GM19023 (cell line): ENCODE measurements around the gene CUX1.
"Not testable (repeated sequence)": the region's sequence is repeated elsewhere in the genome, so short reads cannot be mapped to it uniquely, and the experiment has no call there.

Source experiments
- ATAC-seq: cut with Tn5 transposase; IDR thresholded peaks from one replicate; pipeline ENCODE4 v1.9.1; 2021; ENCODE audit warnings: mild to moderate bottlenecking, moderate library complexity; ENCODE audit not compliant: unreplicated experiment

The CUX1 gene

GRCh38 chr7:101817471-101818286 is at the start of gene CUX1:
CUX1 (plus strand) TSS chr7:101817626; CDS start chr7:101817640, 14 bp downstream.
- no peak for ATAC-seq

- no peak for ATAC-seq
Measured at GRCh38 chr7:101768280-101768679, 49.1 kb upstream of the CUX1 start.

- ATAC-seq, result no peak
Measured at GRCh38 chr7:101770466-101770865, 47.0 kb upstream of the CUX1 start.

GRCh38 chr7:101772508-101773211 is 44.8 kb upstream of the CUX1 start:
- no peak for ATAC-seq

GRCh38 chr7:101775181-101775580 is 42.2 kb upstream of the CUX1 start:
- ATAC-seq, result no peak

GRCh38 chr7:101778026-101778580 is 39.3 kb upstream of the CUX1 start:
- no peak for ATAC-seq

- no peak for ATAC-seq
Measured at GRCh38 chr7:101779267-101779666, 38.2 kb upstream of the CUX1 start.

- no peak for ATAC-seq
Measured at GRCh38 chr7:101780281-101780680, 37.1 kb upstream of the CUX1 start.

GRCh38 chr7:101781439-101781838 is 36.0 kb upstream of the CUX1 start:
- ATAC-seq, result no peak

- no peak for ATAC-seq
Measured at GRCh38 chr7:101782476-101782875, 35.0 kb upstream of the CUX1 start.

- no peak for ATAC-seq
Measured at GRCh38 chr7:101782896-101783295, 34.5 kb upstream of the CUX1 start.

GRCh38 chr7:101783381-101784181 is 33.8 kb upstream of the CUX1 start:
- no peak for ATAC-seq

- ATAC-seq, result no peak
Measured at GRCh38 chr7:101784292-101785127, 32.9 kb upstream of the CUX1 start.

GRCh38 chr7:101787864-101788263 is 29.6 kb upstream of the CUX1 start:
- no peak for ATAC-seq

- ATAC-seq, result no peak
Measured at GRCh38 chr7:101788517-101788916, 28.9 kb upstream of the CUX1 start.

GRCh38 chr7:101790566-101791293 is 26.7 kb upstream of the CUX1 start:
- no peak for ATAC-seq

GRCh38 chr7:101792051-101792681 is 25.3 kb upstream of the CUX1 start:
- no peak for ATAC-seq

GRCh38 chr7:101792682-101793071 is 24.7 kb upstream of the CUX1 start:
- ATAC-seq, result not testable (repeated sequence)

- no peak for ATAC-seq
Measured at GRCh38 chr7:101795461-101795860, 22.0 kb upstream of the CUX1 start.
